DMS53 treated with DMSO at 0.1 percent for 48 hours (cell line): ENCODE data around the gene ZNF783.
A peak's percentile ranks its signal among the peaks of the same experiment; 100 is the strongest.
"Not testable (repeated sequence)": the region's sequence is repeated elsewhere in the genome, so short reads cannot be mapped to it uniquely, and the experiment has no call there.

Experiments
- DNase-seq: peaks from one replicate; lab custom pipeline; 2025; ENCODE audit not compliant: unreplicated experiment; lab: John Stamatoyannopoulos, UW

Gene ZNF783

GRCh38 chr7:149261829-149262617 is at the start of gene ZNF783:
ZNF783 (plus strand) TSS chr7:149262196; CDS start chr7:149262334, 138 bp downstream.
- DNase-seq = peak; percentile 91

GRCh38 chr7:149214020-149214720 is 47.8 kb upstream of the ZNF783 start:
- DNase-seq = no peak

- no peak for DNase-seq
These were observed 45.6 kb upstream of the ZNF783 start for GRCh38 chr7:149216402-149216801.

- DNase-seq = no peak
These were observed 44.4 kb upstream of the ZNF783 start for GRCh38 chr7:149217570-149217969.

- no peak for DNase-seq
These were observed 43.3 kb upstream of the ZNF783 start for GRCh38 chr7:149218469-149219420.

GRCh38 chr7:149220534-149220933 is 41.5 kb upstream of the ZNF783 start:
- DNase-seq = no peak

- DNase-seq = no peak
These were observed 38.8 kb upstream of the ZNF783 start for GRCh38 chr7:149223176-149223575.

- no peak for DNase-seq
These were observed 38.2 kb upstream of the ZNF783 start for GRCh38 chr7:149223761-149224160.

GRCh38 chr7:149224352-149224751 is 37.6 kb upstream of the ZNF783 start:
- no peak for DNase-seq

- no peak for DNase-seq
These were observed 36.9 kb upstream of the ZNF783 start for GRCh38 chr7:149225106-149225505.

- DNase-seq = no peak
These were observed 36.3 kb upstream of the ZNF783 start for GRCh38 chr7:149225656-149226055.

GRCh38 chr7:149226366-149226765 is 35.6 kb upstream of the ZNF783 start:
- not testable (repeated sequence) for DNase-seq

GRCh38 chr7:149226840-149227494 is 35.0 kb upstream of the ZNF783 start:
- DNase-seq = no peak

GRCh38 chr7:149228831-149229471 is 33.0 kb upstream of the ZNF783 start:
- DNase-seq = no peak

- DNase-seq = no peak
These were observed 32.5 kb upstream of the ZNF783 start for GRCh38 chr7:149229526-149229925.

- no peak for DNase-seq
These were observed 29.6 kb upstream of the ZNF783 start for GRCh38 chr7:149232362-149232761.

GRCh38 chr7:149233655-149234204 is 28.3 kb upstream of the ZNF783 start:
- DNase-seq = not testable (repeated sequence)

GRCh38 chr7:149237502-149237901 is 24.5 kb upstream of the ZNF783 start:
- DNase-seq = no peak

- no peak for DNase-seq
These were observed 23.9 kb upstream of the ZNF783 start for GRCh38 chr7:149238051-149238450.
